Measurements from ENCODE around the gene THSD7B. TPM values are rescaled to one million over a fixed set of nuclear protein-coding genes. Genes with fewer than 3 reads are reported as not detected.
A peak's percentile ranks its signal among the peaks of the same experiment; 100 is the strongest.

The THSD7B gene
- total RNA-seq, 1 donor, result under 0.01 TPM

GRCh38 chr2:137194111-137194510 is 428.8 kb downstream of the THSD7B start:
- Histone ChIP-seq H3K79me2 (ENCODE audit: insufficient read depth, low read length) (no peaks in the 10 kb centered on the region), H3K36me3 (ENCODE audit: insufficient read depth, low read length) (no peaks in the 10 kb centered on the region), H3K9me3 (ENCODE audit: low read depth, low read length) (no peaks in the 10 kb centered on the region), H4K20me1 (ENCODE audit: insufficient read depth, low read length) (no peaks in the 10 kb centered on the region), H2AFZ (ENCODE audit: low read length) (peak overlapping the region; percentile 64), H3K4me3 (ENCODE audit: insufficient read depth, low read length) (no peak overlapping the region), H3K4me2 (ENCODE audit: insufficient read depth, low read length) (no peak overlapping the region), H3K27ac (ENCODE audit: low read depth, low read length) (no peak overlapping the region), H3K27me3 (ENCODE audit: insufficient read depth, low read length) (no peaks in the 10 kb centered on the region), H3K4me1 (ENCODE audit: insufficient read depth, low read length) (peaks cover 13% of the 10 kb centered on the region)
- DNase-seq (ENCODE audit: insufficient read length, low spot score, missing footprints), result no peak
- no peak for TF ChIP-seq CTCF (IDR thresholded peaks at IDR 0.05; ENCODE audit: extremely low read depth, low read depth, low read length)

- no peaks in the 10 kb centered on the region for H3K27me3 ChIP-seq (ENCODE audit: insufficient read depth, low read length)
- no peaks in the 10 kb centered on the region for H4K20me1 ChIP-seq (ENCODE audit: insufficient read depth, low read length)
- no peaks in the 10 kb centered on the region for H3K9me3 ChIP-seq (ENCODE audit: low read depth, low read length)
- no peaks in the 10 kb centered on the region for H3K79me2 ChIP-seq (ENCODE audit: insufficient read depth, low read length)
- no peaks in the 10 kb centered on the region for H3K36me3 ChIP-seq (ENCODE audit: insufficient read depth, low read length)
- TF ChIP-seq CTCF (IDR thresholded peaks at IDR 0.05; ENCODE audit: extremely low read depth, low read depth, low read length), result no peak
- H3K4me3 ChIP-seq (ENCODE audit: insufficient read depth, low read length), result no peak overlapping the region
- no peaks in the 10 kb centered on the region for H3K4me1 ChIP-seq (ENCODE audit: insufficient read depth, low read length)
- no peak overlapping the region for H2AFZ ChIP-seq (ENCODE audit: low read length)
- no peak for DNase-seq (ENCODE audit: insufficient read length, low spot score, missing footprints)
- no peak overlapping the region for H3K4me2 ChIP-seq (ENCODE audit: insufficient read depth, low read length)
- no peak overlapping the region for H3K27ac ChIP-seq (ENCODE audit: low read depth, low read length)
These were observed 434.4 kb downstream of the THSD7B start for GRCh38 chr2:137199751-137200150.

GRCh38 chr2:137202318-137202717 is 437.0 kb downstream of the THSD7B start:
- H3K4me3 ChIP-seq (ENCODE audit: insufficient read depth, low read length), result no peak overlapping the region
- no peaks in the 10 kb centered on the region for H3K4me1 ChIP-seq (ENCODE audit: insufficient read depth, low read length)
- DNase-seq (ENCODE audit: insufficient read length, low spot score, missing footprints), result no peak
- H3K4me2 ChIP-seq (ENCODE audit: insufficient read depth, low read length), result no peak overlapping the region
- no peaks in the 10 kb centered on the region for H3K79me2 ChIP-seq (ENCODE audit: insufficient read depth, low read length)
- no peaks in the 10 kb centered on the region for H3K27me3 ChIP-seq (ENCODE audit: insufficient read depth, low read length)
- no peaks in the 10 kb centered on the region for H3K9me3 ChIP-seq (ENCODE audit: low read depth, low read length)
- no peak overlapping the region for H2AFZ ChIP-seq (ENCODE audit: low read length)
- no peak overlapping the region for H3K27ac ChIP-seq (ENCODE audit: low read depth, low read length)
- no peaks in the 10 kb centered on the region for H3K36me3 ChIP-seq (ENCODE audit: insufficient read depth, low read length)
- no peak for TF ChIP-seq CTCF (IDR thresholded peaks at IDR 0.05; ENCODE audit: extremely low read depth, low read depth, low read length)
- no peaks in the 10 kb centered on the region for H4K20me1 ChIP-seq (ENCODE audit: insufficient read depth, low read length)

- H4K20me1 ChIP-seq (ENCODE audit: insufficient read depth, low read length), result no peaks in the 10 kb centered on the region
- TF ChIP-seq CTCF (IDR thresholded peaks at IDR 0.05; ENCODE audit: extremely low read depth, low read depth, low read length), result no peak
- H2AFZ ChIP-seq (ENCODE audit: low read length), result no peak overlapping the region
- H3K27ac ChIP-seq (ENCODE audit: low read depth, low read length), result no peak overlapping the region
- H3K4me2 ChIP-seq (ENCODE audit: insufficient read depth, low read length), result no peak overlapping the region
- H3K4me3 ChIP-seq (ENCODE audit: insufficient read depth, low read length), result no peak overlapping the region
- H3K36me3 ChIP-seq (ENCODE audit: insufficient read depth, low read length), result no peaks in the 10 kb centered on the region
- no peaks in the 10 kb centered on the region for H3K9me3 ChIP-seq (ENCODE audit: low read depth, low read length)
- H3K27me3 ChIP-seq (ENCODE audit: insufficient read depth, low read length), result no peaks in the 10 kb centered on the region
- no peaks in the 10 kb centered on the region for H3K79me2 ChIP-seq (ENCODE audit: insufficient read depth, low read length)
- DNase-seq (ENCODE audit: insufficient read length, low spot score, missing footprints), result no peak
- H3K4me1 ChIP-seq (ENCODE audit: insufficient read depth, low read length), result no peaks in the 10 kb centered on the region
These were observed 440.0 kb downstream of the THSD7B start for GRCh38 chr2:137205324-137205723.

All from osteoblast (primary cell).